Measurements from ENCODE around the gene ZNF391. TPM values are rescaled to one million over a fixed set of nuclear protein-coding genes. Genes with fewer than 3 reads are reported as not detected.

ZNF391 gene
- total RNA-seq, 3 donors from 2014 or later: 2.1 to 5.9 (median 5.2) TPM

Other genes with a start within 250 kb of the ZNF391 start
- gene PRSS16, start 141.1 kb upstream of the ZNF391 start, total RNA-seq: 10 to 100 TPM in 2 of 3 donors, under 1 TPM in 1; 0.80 to 31.0 (median 12.8) TPM
- not detected for gene POM121L2, start 76.5 kb upstream of the ZNF391 start, total RNA-seq
- gene ZNF184, start 84.3 kb downstream of the ZNF391 start, total RNA-seq: 10 to 100 TPM in 1 of 3 donors, 1 to 10 TPM in 2; 3.8 to 13.3 (median 9.2) TPM